ENCODE data around the gene SRRD.
A peak's percentile ranks its signal among the peaks of the same experiment; 100 is the strongest.

Gene SRRD

GRCh38 chr22:26453812-26454500, 29.7 kb upstream of the SRRD start:
- no peak for DNase-seq

- no peak for DNase-seq
These were observed 25.9 kb upstream of the SRRD start for GRCh38 chr22:26457661-26458272.

GRCh38 chr22:26460202-26460601, 23.5 kb upstream of the SRRD start:
- DNase-seq: no peak

- DNase-seq: peak; percentile 80
These were observed 22.4 kb upstream of the SRRD start for GRCh38 chr22:26461188-26461810.

- DNase-seq: no peak
These were observed 21.6 kb upstream of the SRRD start for GRCh38 chr22:26462051-26462450.

- DNase-seq: no peak
These were observed 21.0 kb upstream of the SRRD start for GRCh38 chr22:26462641-26463040.

- no peak for DNase-seq
These were observed 20.5 kb upstream of the SRRD start for GRCh38 chr22:26463101-26463661.

- DNase-seq: no peak
These were observed 20.0 kb upstream of the SRRD start for GRCh38 chr22:26463688-26464087.

- no peak for DNase-seq
These were observed 19.4 kb upstream of the SRRD start for GRCh38 chr22:26464312-26464711.

GRCh38 chr22:26466196-26466595, 17.5 kb upstream of the SRRD start:
- DNase-seq: no peak

GRCh38 chr22:26470807-26471206, 12.9 kb upstream of the SRRD start:
- DNase-seq: no peak

GRCh38 chr22:26471522-26471921, 12.2 kb upstream of the SRRD start:
- no peak for DNase-seq

- peak; percentile 47 for DNase-seq
These were observed 9.0 kb upstream of the SRRD start for GRCh38 chr22:26474682-26475081.

GRCh38 chr22:26476705-26477340, 6.9 kb upstream of the SRRD start:
- no peak for DNase-seq

- DNase-seq: no peak
These were observed 6.3 kb upstream of the SRRD start for GRCh38 chr22:26477341-26477731.

GRCh38 chr22:26479043-26479791, 4.5 kb upstream of the SRRD start:
- DNase-seq: peak; percentile 92

- DNase-seq: peak; percentile 94
These were observed 3.7 kb upstream of the SRRD start for GRCh38 chr22:26479792-26480610.

- no peak for DNase-seq
These were observed 3.1 kb upstream of the SRRD start for GRCh38 chr22:26480611-26480932.

GRCh38 chr22:26481112-26481693, 2.5 kb upstream of the SRRD start:
- DNase-seq: no peak

GRCh38 chr22:26481694-26482093, 2.0 kb upstream of the SRRD start:
- no peak for DNase-seq

- peak; percentile 62 for DNase-seq
These were observed 1.5 kb upstream of the SRRD start for GRCh38 chr22:26482161-26482560.

GRCh38 chr22:26483043-26483438, 636 bp upstream of the SRRD start:
- no peak for DNase-seq

Measured in OCI-M1 (cell line).